Panc1 (cell line): ENCODE data around the gene ADGRV1. TPM values are rescaled to one million over a fixed set of nuclear protein-coding genes. Genes with fewer than 3 reads are reported as not detected.

Source experiments
- ATAC-seq: fragments of 200-7000 bp; cut with Tn5 transposase; 2 replicates; pipeline ENCODE4 v1.9.1; 2020; ENCODE audit warnings: mild to moderate bottlenecking, moderate library complexity
- BruUV-seq: library from RNA; stranded (reverse); fragments of 400-500 nt; replicated peaks from 2 replicates; lab custom pipeline; 2021; lab: Mats Ljungman, UMichigan
- CTCF ChIA-PET: fragments of 300-600 bp; sonication (Branson Sonifier 250); formaldehyde crosslinking; loops from one replicate; lab custom pipeline; 2022; ENCODE audit warnings: antibody characterized with exemption; lab: Charles Lee
- POLR2A ChIA-PET: fragments of 300-600 bp; sonication (Branson Sonifier 250); formaldehyde crosslinking; loops from one replicate; lab custom pipeline; 2022; ENCODE audit warnings: antibody characterized with exemption; lab: Charles Lee
- DNase-seq: peaks from one replicate; pipeline ENCODE4 v3.0.0-alpha.2; 2010; ENCODE audit warnings: low read depth, low spot score
- H3K27ac ChIP-seq: 2 replicates; pipeline ENCODE4 v1.5.1; 2011; ENCODE audit warnings: mild to moderate bottlenecking, low read length, inconsistent platforms
- H3K27me3 ChIP-seq: fragments of 200-500 bp; sonication (Bioruptor generic); 2 replicates; pipeline ENCODE4 v1.6.0; 2014; ENCODE audit warnings: low read length, inconsistent platforms; ENCODE audit not compliant: control insufficient read depth, insufficient read depth
- H3K36me3 ChIP-seq: fragments of 200-500 bp; sonication (Bioruptor generic); 2 replicates; pipeline ENCODE4 v1.5.1; 2014; ENCODE audit warnings: inconsistent platforms, mild to moderate bottlenecking, low read length, moderate library complexity; ENCODE audit not compliant: control insufficient read depth, insufficient read depth
- H3K4me1 ChIP-seq: 2 replicates; pipeline ENCODE4 v1.5.1; 2011; ENCODE audit warnings: inconsistent platforms, mild to moderate bottlenecking, low read length, moderate library complexity; ENCODE audit not compliant: control insufficient read depth, insufficient read depth
- H3K4me3 ChIP-seq, 2 experiments: 2 replicates each; pipeline ENCODE4 v1.5.1; 2011 to 2012; ENCODE audit warnings: low read depth in 2 of 2, low read length in 2 of 2, mild to moderate bottlenecking in 2 of 2, inconsistent platforms in 1 of 2, moderate library complexity in 1 of 2
- H3K9me3 ChIP-seq: fragments of 200-500 bp; sonication (Bioruptor generic); 2 replicates; pipeline ENCODE4 v1.5.1; 2014; ENCODE audit warnings: low read depth, mild to moderate bottlenecking, inconsistent platforms, low read length, moderate library complexity; ENCODE audit not compliant: control insufficient read depth, insufficient read depth
- POLR2AphosphoS5 ChIP-seq: IDR thresholded peaks from 2 replicates; pipeline ENCODE4 v1.6.1; 2012; ENCODE audit warnings: mild to moderate bottlenecking, low read depth, low read length, moderate library complexity
- REST ChIP-seq, 2 experiments: IDR thresholded peaks; 2 replicates each; pipeline ENCODE4 v1.6.1; 2011 to 2012; ENCODE audit warnings: low read depth in 2 of 2, control low read depth in 1 of 2, low read length in 1 of 2, mild to moderate bottlenecking in 1 of 2, moderate library complexity in 1 of 2; ENCODE audit not compliant: insufficient read depth in 1 of 2
- SIN3A ChIP-seq: IDR thresholded peaks from 2 replicates; pipeline ENCODE4 v1.6.1; 2012; ENCODE audit warnings: low read depth, mild to moderate bottlenecking, low read length, moderate library complexity, borderline replicate concordance; ENCODE audit not compliant: insufficient read depth
- TCF7L2 ChIP-seq: IDR thresholded peaks from 2 replicates; pipeline ENCODE4 v1.6.1; 2011; ENCODE audit warnings: mild to moderate bottlenecking, low read depth, low read length, inconsistent platforms
- in situ Hi-C: cut with HindIII; loops from 2 replicates; pipeline ENCODE4 v1.10.0; 2016; ENCODE audit warnings: low sequenced_read_pairs, low pct_unique_long_range_greater_than_20kb
- intact Hi-C: fragments of 100-400 bp; cut with micrococcal nuclease; formaldehyde crosslinking; loops from one replicate; pipeline ENCODE4 v1.10.0; 2022; ENCODE audit not compliant: unreplicated experiment
- total RNA-seq: library from RNA; stranded (reverse); gene quantifications from one replicate; pipeline ENCODE4 v1.2.1, GENCODE V29; 2021; ENCODE audit not compliant: unreplicated experiment
- TF ChIP-seq, protein P1 (sequence below): fragments of 450-650 bp; IDR thresholded peaks from 2 replicates; pipeline ENCODE4 v1.5.1; 2017; ENCODE audit warnings: mild to moderate bottlenecking

Gene ADGRV1
- total RNA-seq, 1 experiment from 2014 or later: 0.49 TPM

DNA sequence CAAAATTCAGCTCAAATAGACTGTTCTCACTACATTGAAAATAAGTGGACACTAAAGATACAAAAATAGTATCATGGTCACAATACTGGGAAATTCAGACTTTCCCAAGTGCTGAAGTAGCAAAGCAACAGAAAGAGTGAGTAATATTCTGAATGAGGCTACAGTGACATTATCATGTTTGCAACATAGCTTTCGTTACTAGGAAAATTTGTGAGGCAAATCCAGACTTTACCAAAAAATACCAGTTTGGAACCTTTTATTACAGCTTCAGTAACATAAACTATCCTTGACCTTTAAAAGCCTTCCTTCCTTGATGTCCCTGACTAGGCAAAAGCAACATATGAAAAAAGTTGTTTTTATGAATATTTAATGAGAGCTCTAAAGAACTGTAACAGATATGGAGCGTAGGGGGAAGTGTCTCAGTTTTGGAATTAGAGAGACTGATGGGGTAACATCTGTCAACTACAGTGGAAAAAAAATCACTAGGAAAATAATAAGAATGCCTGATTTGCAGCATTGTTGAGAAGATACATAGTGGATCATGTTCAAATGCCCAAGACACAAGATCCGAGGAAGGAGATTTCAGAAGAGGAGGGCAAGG, 312.9 kb downstream of the ADGRV1 start:
- DNase-seq (no peak), ATAC-seq (no peak)
- Histone ChIP-seq H3K27ac (no peak overlapping the region), H3K4me1 (no peaks in the 10 kb centered on the region), H3K9me3 (no peaks in the 10 kb centered on the region), H3K27me3 (peaks cover 6% of the 10 kb centered on the region), H3K4me3 (no peak overlapping the region), H3K36me3 (no peaks in the 10 kb centered on the region)
- in situ Hi-C loops (no loop called here), intact Hi-C loops (no loop called here)
- ChIA-PET CTCF (no interaction called here), POLR2A (no interaction called here)
- BruUV-seq: no TSS peak
- no peak for TF ChIP-seq TCF7L2
- TF ChIP-seq SIN3A: no peak
- no peak for TF ChIP-seq POLR2AphosphoS5
- TF ChIP-seq REST (IDR thresholded peaks at IDR 0.05; ENCODE audit: insufficient read depth in 1 of 2, low read depth in 2 of 2, low read length in 1 of 2): no peak
- TF ChIP-seq, protein P1, sequence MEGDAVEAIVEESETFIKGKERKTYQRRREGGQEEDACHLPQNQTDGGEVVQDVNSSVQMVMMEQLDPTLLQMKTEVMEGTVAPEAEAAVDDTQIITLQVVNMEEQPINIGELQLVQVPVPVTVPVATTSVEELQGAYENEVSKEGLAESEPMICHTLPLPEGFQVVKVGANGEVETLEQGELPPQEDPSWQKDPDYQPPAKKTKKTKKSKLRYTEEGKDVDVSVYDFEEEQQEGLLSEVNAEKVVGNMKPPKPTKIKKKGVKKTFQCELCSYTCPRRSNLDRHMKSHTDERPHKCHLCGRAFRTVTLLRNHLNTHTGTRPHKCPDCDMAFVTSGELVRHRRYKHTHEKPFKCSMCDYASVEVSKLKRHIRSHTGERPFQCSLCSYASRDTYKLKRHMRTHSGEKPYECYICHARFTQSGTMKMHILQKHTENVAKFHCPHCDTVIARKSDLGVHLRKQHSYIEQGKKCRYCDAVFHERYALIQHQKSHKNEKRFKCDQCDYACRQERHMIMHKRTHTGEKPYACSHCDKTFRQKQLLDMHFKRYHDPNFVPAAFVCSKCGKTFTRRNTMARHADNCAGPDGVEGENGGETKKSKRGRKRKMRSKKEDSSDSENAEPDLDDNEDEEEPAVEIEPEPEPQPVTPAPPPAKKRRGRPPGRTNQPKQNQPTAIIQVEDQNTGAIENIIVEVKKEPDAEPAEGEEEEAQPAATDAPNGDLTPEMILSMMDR: no peak

- ChIA-PET POLR2A (no interaction called here), CTCF (no interaction called here)
- in situ Hi-C loops (no loop called here), intact Hi-C loops (no loop called here)
- H3K36me3 ChIP-seq: no peaks in the 10 kb centered on the region
- no peak for ATAC-seq
- no peak overlapping the region for H3K27ac ChIP-seq
- H3K9me3 ChIP-seq: no peaks in the 10 kb centered on the region
- H3K4me3 ChIP-seq: no peak overlapping the region
- H3K4me1 ChIP-seq: no peaks in the 10 kb centered on the region
- H3K27me3 ChIP-seq: peaks cover 9% of the 10 kb centered on the region
- no peak for DNase-seq
- TF ChIP-seq TCF7L2 (no peak), REST (IDR thresholded peaks at IDR 0.05; ENCODE audit: insufficient read depth in 1 of 2, low read depth in 2 of 2, low read length in 1 of 2) (no peak), SIN3A (no peak), POLR2AphosphoS5 (no peak)
- TF ChIP-seq, protein P1: no peak
- no TSS peak for BruUV-seq
These were observed 314.5 kb downstream of the ADGRV1 start for GRCh38 chr5:90873033-90873517.
